Right lung (tissue), 5 donors: ENCODE measurements around the gene MYO15A. TPM values are rescaled to one million over a fixed set of nuclear protein-coding genes. Genes with fewer than 3 reads are reported as not detected.
"Not testable (repeated sequence)": the region's sequence is repeated elsewhere in the genome, so short reads cannot be mapped to it uniquely, and the experiment has no call there.

ENCODE experiments used
- DNase-seq, 2 donors: peaks; one replicate each; pipeline ENCODE4 v3.0.0-alpha.2; 2013
- polyA plus RNA-seq, 5 donors: library from polyadenylated mRNA; unstranded; fragments of 120-200 nt; gene quantifications; one replicate each; pipeline versions ENCODE4 v1.2.1 to v1.2.3, GENCODE V29; 2013; ENCODE audit warnings: inconsistent platforms in 1 of 5, low replicate concordance in 1 of 5; ENCODE audit not compliant: insufficient read length in 5 of 5, insufficient read depth in 1 of 5

MYO15A gene
- polyA plus RNA-seq, 5 donors, result 1.7 to 3.0 (median 2.2) TPM

DNA sequence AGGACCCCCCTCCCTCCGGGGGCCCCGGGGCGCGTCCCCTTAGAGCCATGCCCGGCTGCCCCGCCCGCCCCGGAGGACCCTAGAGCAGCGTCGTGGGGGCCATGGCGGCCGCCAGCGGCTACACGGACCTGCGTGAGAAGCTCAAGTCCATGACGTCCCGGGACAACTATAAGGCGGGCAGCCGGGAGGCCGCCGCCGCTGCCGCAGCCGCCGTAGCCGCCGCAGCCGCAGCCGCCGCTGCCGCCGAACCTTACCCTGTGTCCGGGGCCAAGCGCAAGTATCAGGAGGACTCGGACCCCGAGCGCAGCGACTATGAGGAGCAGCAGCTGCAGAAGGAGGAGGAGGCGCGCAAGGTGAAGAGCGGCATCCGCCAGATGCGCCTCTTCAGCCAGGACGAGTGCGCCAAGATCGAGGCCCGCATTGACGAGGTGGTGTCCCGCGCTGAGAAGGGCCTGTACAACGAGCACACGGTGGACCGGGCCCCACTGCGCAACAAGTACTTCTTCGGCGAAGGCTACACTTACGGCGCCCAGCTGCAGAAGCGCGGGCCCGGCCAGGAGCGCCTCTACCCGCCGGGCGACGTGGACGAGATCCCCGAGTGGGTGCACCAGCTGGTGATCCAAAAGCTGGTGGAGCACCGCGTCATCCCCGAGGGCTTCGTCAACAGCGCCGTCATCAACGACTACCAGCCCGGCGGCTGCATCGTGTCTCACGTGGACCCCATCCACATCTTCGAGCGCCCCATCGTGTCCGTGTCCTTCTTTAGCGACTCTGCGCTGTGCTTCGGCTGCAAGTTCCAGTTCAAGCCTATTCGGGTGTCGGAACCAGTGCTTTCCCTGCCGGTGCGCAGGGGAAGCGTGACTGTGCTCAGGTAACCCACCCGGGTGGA is 75.8 kb downstream of the MYO15A start:
- peak in 1 of 2 donors; percentile 36 for DNase-seq

DNA sequence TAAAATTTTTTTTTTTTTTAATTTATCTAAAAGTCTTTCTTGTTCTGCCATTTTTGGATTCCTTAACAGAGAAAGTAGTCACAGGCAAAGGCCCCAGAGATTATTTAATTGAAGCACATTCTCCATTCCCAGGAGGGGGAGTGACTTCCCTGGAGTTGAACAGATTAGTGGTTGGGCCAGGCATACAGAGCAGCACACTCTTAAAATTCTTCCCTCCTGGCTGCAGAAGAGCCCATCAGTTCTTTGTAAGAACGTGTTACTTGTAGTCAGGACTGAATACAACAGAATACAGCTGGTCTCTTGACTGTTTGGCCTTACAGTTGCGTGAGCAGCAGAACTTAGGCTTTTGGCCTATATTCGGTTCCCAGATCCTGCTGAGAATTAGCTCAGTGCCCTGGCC is 76.8 kb downstream of the MYO15A start:
- peak in 1 of 2 donors; percentile 54 for DNase-seq

DNA sequence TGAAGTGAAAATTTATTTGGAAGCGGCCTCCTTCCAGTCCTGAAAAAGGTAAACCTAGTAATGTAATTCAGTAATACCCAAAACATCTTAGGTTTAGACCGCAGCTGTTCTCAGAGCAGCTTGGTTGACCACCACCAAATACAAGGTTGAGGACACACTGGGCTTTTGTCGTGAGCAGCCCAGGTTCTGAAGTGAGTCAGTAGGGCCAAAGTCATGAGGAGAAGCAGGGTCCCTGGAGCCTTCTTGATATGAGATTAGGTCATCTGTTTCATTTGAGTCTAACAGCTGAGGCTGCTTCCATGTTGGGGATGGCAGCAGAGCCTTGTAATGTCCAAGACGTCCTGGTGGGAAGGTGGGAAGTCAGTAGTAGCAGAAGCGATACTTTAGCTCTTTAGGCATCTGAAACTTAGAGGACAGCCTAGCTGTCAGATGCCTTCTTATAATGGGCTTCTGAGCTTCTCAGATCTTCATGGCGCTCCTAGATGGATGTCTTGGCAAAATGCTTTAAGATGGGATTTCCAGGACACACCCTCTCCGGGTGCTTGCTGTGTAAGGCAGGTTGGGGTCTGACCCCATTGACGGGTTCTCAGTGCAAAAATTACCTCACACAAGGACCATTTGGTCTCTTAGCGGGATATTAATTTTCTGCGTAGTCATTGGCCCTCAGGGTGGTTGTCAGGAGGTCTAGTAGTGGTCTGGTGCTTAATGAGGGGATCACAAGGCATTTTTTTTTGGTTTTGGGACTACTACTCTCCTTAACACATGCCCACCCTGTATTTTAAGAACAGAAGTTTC is 77.5 kb downstream of the MYO15A start:
- DNase-seq, result no peak

DNA sequence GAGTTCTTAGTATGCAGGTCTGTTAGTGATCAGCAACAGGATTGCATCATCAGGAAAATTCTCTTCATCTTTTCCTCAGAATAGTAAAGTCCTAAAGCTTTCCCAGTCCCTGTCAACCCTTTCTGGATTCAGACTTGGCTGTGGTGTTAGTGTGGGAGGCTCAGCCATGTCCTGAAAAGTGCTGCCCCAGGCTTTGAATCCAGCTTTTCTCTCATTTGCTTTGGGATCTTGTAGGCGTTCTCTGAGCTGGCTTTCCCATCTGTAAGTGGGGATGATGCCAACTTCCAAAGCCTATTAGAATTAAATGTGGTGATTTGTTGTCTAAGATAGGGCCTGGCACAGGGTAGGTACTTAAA is 78.0 kb downstream of the MYO15A start:
- no peak for DNase-seq

DNA sequence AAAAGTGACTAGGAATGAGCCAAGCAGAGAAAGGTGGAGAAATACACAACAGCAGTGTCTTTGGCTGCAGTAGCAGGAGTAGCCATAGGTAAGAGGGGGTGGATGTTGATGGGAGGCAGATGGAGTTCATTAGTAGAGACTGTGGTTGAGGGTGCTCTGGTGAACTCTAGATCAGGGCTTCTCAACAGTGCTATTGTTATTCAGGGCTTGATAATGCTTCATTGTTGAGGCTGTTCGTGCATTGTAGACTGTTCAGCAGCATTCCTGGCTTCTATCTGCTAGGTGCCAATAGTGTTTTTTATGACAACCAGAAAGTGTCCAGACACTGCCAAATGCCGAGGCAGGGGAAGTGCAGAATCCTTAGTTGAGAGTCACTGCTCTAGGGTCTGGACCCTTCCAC is 78.7 kb downstream of the MYO15A start:
- DNase-seq, result no peak

DNA sequence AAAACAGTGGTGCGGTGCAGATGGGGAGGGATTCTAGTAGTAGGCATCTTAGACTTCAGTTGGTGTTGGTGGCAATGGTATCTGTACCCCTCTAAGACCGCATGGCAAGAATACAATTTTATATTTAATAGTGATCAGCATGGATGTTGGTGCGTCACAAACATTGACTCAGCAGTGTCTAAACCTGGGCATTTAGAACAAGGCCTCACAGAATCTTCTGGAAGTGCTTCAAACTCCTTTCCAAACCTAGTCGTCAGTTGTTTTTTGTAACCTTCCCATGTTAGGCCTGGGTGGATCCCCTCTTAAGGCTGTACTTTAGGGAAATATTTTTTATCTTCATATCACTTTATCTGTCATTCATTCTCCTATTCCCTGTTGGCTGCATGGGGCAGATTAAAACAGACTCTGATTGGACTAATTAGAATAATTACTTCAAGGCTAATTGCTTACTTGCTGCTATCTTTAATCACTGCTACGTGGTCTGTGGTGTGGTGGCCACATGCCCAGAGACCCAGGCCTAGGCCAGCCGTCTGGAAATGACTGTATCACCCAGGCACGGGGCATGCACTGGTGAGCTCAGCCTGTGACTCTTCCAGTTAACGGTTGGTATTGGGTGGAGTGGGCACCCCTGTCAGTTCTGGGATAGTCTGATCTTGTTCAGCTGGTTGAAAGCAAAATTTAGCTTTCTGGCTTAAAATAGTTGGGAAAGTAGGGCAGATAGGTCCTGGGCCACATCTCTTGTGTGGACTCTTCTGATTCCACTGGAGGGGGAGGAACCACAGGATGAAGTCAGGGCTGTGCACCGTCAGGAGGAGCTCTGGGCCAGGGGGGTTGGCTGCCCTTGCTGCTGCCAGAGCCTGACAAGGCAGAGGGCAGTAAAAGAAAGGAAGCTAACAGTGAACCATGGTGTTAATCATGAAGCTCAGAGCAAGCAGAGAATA is 79.5 kb downstream of the MYO15A start:
- DNase-seq, result no peak

DNA sequence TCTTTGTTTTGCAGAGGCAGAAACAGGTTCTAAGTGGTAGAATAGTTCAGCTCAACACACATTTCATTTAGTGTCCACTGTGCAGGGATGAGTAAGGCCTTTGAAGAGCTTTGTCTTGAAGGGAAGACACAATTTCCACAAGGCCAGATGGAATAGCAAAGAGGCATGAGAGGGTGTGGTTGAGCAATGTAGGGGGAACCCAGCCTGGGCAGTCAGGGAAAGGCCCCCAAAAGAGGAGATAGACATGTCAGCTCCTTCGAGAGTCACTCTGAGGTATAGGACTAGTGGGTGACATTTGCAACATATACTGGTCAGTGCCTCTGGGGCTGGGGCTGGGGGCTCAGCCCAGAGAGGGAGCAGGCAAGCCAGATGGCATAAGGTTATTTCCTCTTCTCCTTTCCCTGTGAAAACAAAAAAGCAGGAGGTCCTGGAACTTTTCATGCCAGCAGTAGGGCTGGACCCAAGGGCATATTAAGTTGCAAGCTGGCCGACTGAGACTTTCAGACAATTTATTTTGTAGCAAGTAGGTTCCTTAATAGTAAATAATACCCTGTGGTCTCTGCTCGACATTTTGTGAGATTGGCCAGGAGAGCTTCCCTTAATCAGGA is 82.2 kb downstream of the MYO15A start:
- DNase-seq, result no peak

DNA sequence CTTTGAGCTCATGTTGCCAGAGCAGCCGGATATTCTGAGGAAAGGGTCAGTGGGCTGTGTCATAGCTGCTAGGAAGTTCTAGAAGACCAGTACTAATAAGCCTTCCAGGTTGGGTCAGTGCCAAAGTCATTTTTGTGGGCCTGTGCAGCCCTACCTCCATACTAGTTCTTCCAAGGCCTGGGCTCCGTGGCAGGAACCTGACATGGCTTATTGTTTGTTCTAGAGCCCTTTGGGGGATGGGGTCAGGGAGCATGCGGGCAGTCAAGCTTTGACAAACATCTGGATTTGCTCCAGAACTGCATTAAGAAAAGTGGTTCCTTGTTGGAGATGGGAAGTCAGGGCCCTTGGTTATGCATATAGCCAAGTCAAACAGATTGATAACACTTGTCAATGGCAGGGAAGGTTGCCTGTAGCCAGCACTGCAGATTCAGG is 82.7 kb downstream of the MYO15A start:
- no peak for DNase-seq

DNA sequence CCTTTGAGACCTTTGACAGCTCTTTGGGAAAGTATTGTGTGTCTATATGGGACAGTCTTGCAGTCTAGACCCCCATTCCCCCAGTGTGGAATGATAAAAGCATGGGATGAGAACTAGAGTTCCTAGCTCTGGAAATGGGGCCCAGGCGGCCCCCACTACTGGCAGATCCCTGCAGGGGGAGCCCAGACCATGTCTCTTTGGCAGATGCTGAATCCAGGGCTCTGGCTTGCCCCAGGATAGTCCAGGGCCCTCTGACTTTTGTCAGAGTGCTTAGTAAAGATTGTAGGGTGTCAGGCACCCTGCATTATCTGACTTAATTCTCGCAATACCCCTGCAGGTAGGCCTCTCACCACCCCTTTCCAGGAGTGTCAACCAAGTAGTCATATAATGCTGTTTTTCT is 83.4 kb downstream of the MYO15A start:
- DNase-seq, result no peak

DNA sequence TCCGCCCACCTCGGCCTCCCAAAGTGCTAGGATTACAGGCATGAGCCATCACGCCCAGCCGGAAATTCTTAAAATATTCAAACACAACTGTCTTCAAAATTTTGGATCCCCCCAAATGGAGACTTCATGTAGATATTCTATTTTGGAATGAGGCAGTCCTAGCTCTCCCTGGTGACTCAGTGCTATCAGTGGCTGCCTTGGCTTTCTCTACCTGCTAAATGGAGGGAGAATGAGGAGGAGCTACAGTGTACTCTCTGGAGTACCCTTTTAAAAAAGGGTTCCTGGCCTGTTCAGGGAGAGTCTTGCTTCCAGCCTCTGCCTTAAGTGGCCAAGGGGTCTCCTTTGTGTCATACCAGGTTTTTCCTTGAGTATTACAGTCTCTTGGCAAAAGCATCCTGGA is 85.8 kb downstream of the MYO15A start:
- DNase-seq, result no peak

DNA sequence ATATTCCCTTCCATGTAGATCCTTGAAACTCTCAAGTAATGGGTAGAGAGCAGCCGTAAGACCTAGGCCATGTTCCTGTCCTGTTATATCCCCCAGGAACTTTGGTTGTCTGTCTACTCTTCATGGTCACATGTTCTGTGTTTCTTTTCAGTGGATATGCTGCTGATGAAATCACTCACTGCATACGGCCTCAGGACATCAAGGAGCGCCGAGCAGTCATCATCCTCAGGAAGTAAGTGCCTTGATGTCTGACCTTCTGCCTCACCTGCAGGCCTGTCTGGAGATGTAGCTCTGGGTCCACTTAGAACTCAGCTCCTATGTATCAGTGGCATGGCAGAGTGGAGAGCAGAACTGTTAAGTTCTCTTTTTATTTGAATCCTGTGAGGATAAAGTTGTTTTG is 86.2 kb downstream of the MYO15A start:
- no peak for DNase-seq

DNA sequence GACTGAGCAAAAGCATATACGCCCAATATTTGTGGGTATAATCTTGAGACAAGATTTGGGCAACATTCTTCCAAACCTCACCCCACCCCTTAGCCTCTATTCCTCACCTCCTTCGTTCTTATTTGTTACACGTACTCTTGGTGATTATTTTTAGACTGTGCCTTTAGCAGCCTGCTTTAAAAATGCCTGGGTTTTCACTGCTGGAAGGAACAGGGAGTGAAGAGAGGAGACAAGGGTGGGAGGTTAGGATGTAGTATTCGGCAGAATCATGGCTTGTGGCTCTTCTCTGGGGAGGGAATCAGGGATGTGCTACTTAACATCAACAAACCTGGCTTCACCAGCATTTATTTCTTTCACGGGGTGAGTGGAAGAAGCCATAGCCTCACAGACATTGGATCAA is 86.7 kb downstream of the MYO15A start:
- no peak for DNase-seq

DNA sequence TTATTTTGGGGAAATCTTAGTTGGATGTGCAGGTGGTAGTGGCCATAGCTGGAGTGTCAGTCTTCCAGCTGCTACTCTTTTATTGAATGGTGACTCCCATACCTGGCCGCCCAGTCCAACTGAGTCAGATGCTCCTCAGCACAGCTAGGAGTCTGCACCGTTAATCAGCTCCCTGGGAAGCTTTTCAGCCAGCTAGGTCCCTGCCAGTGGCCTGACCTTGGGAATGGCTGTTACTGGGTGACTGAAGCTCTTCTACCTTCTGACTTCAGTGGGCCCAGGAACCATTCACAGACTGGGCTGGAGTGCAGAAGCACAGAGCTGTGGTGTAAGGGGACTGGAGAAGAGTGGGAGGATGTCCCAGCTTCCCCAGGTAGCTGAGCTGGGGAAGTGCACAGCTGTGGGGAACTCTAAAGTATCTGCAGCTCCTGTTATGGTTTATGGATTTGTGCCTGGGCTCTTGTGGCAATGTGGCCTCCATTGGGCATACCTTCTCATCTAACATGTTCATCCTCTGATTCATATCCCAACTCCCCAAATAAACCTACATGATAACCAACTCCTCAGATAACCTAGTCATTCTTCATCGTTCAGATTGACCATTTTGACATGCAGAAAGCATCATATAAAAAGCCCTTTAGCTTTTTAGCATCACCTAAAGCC is 89.1 kb downstream of the MYO15A start:
- DNase-seq, result no peak

DNA sequence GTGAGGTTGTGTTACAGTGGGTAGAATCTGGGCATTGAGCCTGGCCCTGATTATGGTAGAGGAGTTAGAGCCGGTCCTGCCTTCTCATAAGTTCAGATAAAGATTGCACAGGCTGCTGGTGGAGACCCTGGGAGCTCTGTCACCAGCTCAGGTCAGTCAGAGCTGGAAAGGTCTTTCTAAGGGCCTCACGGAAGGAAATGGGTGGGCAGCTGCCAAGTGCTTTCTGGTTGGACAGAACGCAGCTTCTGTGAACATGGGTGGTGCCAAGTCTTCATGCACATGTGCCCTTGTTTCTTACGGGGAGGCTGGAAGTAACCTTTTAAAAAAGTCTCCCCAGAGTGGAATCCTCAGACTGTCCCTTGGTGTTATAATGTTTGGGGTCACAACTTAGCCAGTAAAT is 90.0 kb downstream of the MYO15A start:
- no peak for DNase-seq

DNA sequence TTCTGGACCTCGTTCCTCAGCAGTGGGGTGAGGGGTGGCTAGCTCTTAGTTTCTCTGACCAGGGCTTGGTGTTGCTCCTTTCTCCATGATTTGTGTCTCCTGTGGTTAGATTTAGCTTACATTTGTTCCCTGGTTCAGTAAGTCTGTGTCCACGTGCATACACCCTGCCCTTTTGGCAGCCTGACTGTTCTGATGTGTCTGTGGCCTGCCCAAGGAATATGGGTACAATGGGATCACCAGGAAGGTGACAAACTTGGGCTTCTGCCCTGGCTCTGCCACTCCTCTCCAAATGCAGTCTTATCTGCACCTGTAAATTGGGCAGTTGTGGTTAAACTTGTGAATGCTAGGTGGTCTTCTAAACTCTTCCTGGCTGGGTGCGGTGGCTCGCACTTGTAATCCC is 92.6 kb downstream of the MYO15A start:
- no peak for DNase-seq

DNA sequence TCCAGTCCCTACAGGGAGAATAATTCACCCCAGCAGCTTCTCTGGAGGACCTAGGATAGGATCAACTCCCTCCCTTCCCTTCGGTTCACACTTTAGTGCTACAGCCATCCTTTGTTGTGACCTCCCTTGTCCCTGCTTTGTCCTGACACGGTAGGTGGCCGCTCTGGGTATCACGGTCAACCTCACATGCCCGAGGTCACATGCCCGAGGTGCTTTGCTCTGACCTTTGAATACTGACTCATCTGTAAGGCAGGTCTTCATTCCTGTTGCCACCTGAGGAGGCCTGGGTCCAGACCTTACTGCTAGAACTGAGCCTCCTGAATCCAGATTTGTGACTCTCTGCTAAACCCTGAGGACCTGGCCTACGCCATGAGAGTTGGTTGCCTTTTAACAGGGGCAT is 94.8 kb downstream of the MYO15A start:
- no peak for DNase-seq

DNA sequence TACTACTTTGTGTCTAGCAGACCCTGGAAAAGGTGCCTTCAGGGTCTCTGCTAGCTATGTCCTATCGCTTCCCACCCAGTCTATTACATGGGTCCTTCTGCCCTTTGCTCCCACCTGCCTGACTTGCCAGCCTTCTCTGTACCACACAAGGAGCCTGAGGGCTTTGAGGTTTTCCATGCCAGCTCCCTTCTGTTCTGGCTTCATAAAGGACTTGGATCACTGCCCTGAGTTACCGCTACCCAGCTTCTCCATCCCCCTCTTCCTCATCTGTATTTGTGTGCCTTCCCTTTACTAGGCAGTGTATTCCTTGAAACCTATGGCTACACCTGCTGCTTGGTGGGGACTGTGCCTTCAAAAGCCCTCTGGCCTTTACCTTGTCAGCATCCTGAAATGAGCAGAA is 97.3 kb downstream of the MYO15A start:
- DNase-seq, result no peak

DNA sequence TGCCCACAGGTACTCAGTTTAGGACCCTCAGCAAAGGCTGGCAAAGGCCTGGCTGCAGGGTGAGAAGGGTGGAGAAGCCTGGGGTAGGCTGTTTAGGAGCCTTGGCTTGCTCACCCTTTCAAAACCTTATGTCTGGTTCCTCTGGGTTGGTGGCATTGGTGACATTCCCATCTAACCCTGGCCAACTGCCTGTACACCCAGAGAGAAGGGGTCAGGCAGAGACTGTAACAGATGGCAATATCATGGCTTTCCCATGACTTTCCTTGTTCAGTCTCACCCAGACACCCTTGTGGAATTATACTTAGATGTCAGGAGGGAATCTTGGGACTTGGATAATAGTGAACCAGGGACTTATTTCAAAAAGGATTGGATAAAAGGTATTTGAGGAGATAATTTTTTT is 98.4 kb downstream of the MYO15A start:
- DNase-seq, result no peak

DNA sequence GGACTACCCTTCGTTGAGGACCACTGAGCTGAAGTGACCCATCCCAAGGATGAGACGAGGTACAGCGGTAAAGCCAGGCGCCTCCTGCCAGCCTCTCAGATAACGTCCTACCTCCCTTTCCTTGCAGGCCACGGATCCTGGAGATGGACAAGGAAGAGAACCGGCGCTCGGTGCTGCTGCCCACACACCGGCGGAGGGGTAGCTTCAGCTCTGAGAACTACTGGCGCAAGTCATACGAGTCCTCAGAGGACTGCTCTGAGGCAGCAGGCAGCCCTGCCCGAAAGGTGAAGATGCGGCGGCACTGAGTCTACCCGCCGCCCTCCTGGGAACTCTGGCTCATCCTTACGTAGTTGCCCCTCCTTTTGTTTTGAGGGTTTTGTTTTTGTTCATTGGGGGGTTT is 99.5 kb downstream of the MYO15A start:
- no peak for DNase-seq

DNA sequence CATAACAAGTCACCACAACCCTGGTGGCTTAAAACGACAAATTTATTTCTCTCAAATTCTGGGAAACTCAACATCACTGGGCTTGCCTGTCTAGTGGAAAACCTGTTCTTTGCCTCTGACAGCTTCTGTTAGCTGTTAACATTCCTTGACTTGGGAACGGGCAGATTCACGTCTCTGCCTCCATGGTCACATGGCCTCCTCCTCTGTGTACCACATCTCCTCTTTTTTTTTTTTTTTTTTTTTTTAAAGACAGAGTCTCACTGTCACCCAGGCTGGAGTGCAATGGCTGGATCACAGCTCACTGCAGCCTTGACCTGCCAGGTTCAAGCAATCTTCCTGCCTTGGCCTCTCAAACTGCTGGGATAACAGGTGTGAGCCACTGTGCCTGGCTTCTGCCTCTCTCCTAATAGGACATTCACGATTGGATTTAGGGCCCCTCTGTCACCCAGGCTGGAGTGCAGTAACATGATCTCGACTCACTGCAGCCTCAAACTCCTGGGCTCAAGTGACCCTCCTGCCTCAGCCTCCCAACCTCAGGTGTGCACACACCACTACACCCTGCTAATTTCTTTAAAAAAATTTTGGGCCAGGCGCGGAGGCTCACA is 105.2 kb downstream of the MYO15A start:
- DNase-seq, result no peak

DNA sequence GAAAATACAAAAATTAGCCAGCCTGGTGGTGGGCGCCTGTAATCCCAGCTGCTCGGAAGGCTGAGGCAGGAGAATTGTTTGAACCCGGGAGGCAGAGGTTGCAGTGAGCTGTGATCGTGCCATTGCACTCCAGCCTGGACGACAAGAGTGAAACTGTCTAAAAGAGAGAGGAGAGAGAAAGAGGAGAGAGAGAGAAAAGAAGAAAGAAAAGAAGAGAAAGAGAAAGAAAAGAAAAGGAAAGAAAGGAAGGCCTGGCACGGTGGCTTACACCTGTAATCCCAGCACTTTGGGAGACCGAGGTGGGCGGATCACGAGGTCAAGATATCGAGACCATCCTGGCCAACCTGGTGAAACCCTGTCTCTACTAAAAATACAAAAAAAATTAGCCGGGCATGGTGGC is 108.3 kb downstream of the MYO15A start:
- DNase-seq, result not testable (repeated sequence)
